Liver (tissue), 9 donors: ENCODE data around the gene ACTN4. TPM values are rescaled to one million over a fixed set of nuclear protein-coding genes. Genes with fewer than 3 reads are reported as not detected.

Experiments
- DNase-seq: peaks from one replicate; pipeline ENCODE4 v3.0.0-alpha.2; 2017; ENCODE audit warnings: low spot score
- H3K27ac ChIP-seq, 2 donors: one replicate each; pipeline ENCODE4 v1.7.0; 2013; ENCODE audit warnings: inconsistent platforms in 2 of 2, low read length in 2 of 2, control low read depth in 1 of 2, low read depth in 1 of 2, mild to moderate bottlenecking in 1 of 2
- H3K27me3 ChIP-seq, 4 donors: one replicate each; pipeline versions ENCODE4 v1.6.1 to v1.7.0; 2013; ENCODE audit warnings: low read length in 3 of 4, inconsistent platforms in 1 of 4, mild to moderate bottlenecking in 1 of 4, moderate library complexity in 1 of 4; ENCODE audit not compliant: control insufficient read depth in 4 of 4, insufficient read depth in 4 of 4
- H3K36me3 ChIP-seq, 4 donors: one replicate each; pipeline versions ENCODE4 v1.6.1 to v1.7.0; 2013; ENCODE audit warnings: low read length in 3 of 4, mild to moderate bottlenecking in 3 of 4, low read depth in 1 of 4, moderate library complexity in 1 of 4; ENCODE audit not compliant: control insufficient read depth in 4 of 4, insufficient read depth in 3 of 4
- H3K4me1 ChIP-seq, 4 donors: one replicate each; pipeline versions ENCODE4 v1.6.1 to v1.7.0; 2013; ENCODE audit warnings: low read length in 3 of 4, mild to moderate bottlenecking in 3 of 4, moderate library complexity in 1 of 4; ENCODE audit not compliant: control insufficient read depth in 4 of 4, insufficient read depth in 4 of 4
- H3K4me3 ChIP-seq, 3 donors: one replicate each; pipeline versions ENCODE4 v1.6.1 to v1.7.0; 2013; ENCODE audit warnings: low read length in 3 of 3, control low read depth in 1 of 3, low read depth in 1 of 3, mild to moderate bottlenecking in 1 of 3
- H3K9ac ChIP-seq, 2 donors: one replicate each; pipeline ENCODE4 v1.7.0; 2013; ENCODE audit warnings: low read length in 2 of 2, mild to moderate bottlenecking in 2 of 2, moderate library complexity in 2 of 2, control low read depth in 1 of 2, low read depth in 1 of 2
- H3K9me3 ChIP-seq, 4 donors: one replicate each; pipeline versions ENCODE4 v1.6.1 to v1.7.0; 2013; ENCODE audit warnings: low read length in 3 of 4; ENCODE audit not compliant: control insufficient read depth in 4 of 4
- ATF3 ChIP-seq: IDR thresholded peaks from 2 replicates; pipeline ENCODE4 v1.6.1; 2016; ENCODE audit warnings: antibody characterized with exemption
- CTCF ChIP-seq: fragments of 150-350 bp; IDR thresholded peaks from 2 replicates; pipeline ENCODE4 v1.5.1; 2017; ENCODE audit warnings: improper control_type of control experiment, low read depth, low read length; ENCODE audit not compliant: missing input control
- EGR1 ChIP-seq, 2 donors: IDR thresholded peaks; 2 replicates each; pipeline ENCODE4 v1.6.1; 2016 to 2018; ENCODE audit warnings: antibody characterized with exemption in 2 of 2, low read depth in 2 of 2
- FOXA1 ChIP-seq: IDR thresholded peaks from 2 replicates; pipeline ENCODE4 v1.6.1; 2016; ENCODE audit warnings: antibody characterized with exemption
- FOXA2 ChIP-seq: IDR thresholded peaks from 2 replicates; pipeline ENCODE4 v1.6.1; 2016; ENCODE audit warnings: antibody characterized with exemption
- GABPA ChIP-seq, 2 donors: IDR thresholded peaks in 1 of 2; conservative IDR thresholded peaks in 1 of 2; 2 replicates each; pipeline ENCODE4 v1.6.1; 2016; ENCODE audit warnings: antibody characterized with exemption in 2 of 2, mild to moderate bottlenecking in 1 of 2, moderate library complexity in 1 of 2
- HNF4A ChIP-seq, 2 donors: conservative IDR thresholded peaks; 2 replicates each; pipeline ENCODE4 v1.6.1; 2016; ENCODE audit warnings: antibody characterized with exemption in 2 of 2, mild to moderate bottlenecking in 2 of 2
- HNF4G ChIP-seq: IDR thresholded peaks from 2 replicates; pipeline ENCODE4 v1.6.1; 2016; ENCODE audit warnings: antibody characterized with exemption
- JUND ChIP-seq, 2 donors: IDR thresholded peaks; 2 replicates each; pipeline ENCODE4 v1.6.1; 2016; ENCODE audit warnings: antibody characterized with exemption in 2 of 2
- MAX ChIP-seq: IDR thresholded peaks from 2 replicates; pipeline ENCODE4 v1.6.1; 2016; ENCODE audit warnings: antibody characterized with exemption
- NR2F2 ChIP-seq: IDR thresholded peaks from 2 replicates; pipeline ENCODE4 v1.6.1; 2016; ENCODE audit warnings: antibody characterized with exemption
- RAD21 ChIP-seq, 2 donors: IDR thresholded peaks; 2 replicates each; pipeline ENCODE4 v1.6.1; 2016; ENCODE audit warnings: antibody characterized with exemption in 2 of 2, mild to moderate bottlenecking in 2 of 2
- REST ChIP-seq: IDR thresholded peaks from 2 replicates; pipeline ENCODE4 v1.6.1; 2016; ENCODE audit warnings: antibody characterized with exemption, mild to moderate bottlenecking
- RXRA ChIP-seq, 2 donors: IDR thresholded peaks; 2 replicates each; pipeline ENCODE4 v1.6.1; 2017 to 2018; ENCODE audit warnings: antibody characterized with exemption in 2 of 2, mild to moderate bottlenecking in 1 of 2
- SP1 ChIP-seq: IDR thresholded peaks from 2 replicates; pipeline ENCODE4 v1.6.1; 2018; ENCODE audit warnings: antibody characterized with exemption, mild to moderate bottlenecking
- TAF1 ChIP-seq: conservative IDR thresholded peaks from 2 replicates; pipeline ENCODE4 v1.6.1; 2016; ENCODE audit warnings: antibody characterized with exemption, mild to moderate bottlenecking
- YY1 ChIP-seq: IDR thresholded peaks from 2 replicates; pipeline ENCODE4 v1.6.1; 2016; ENCODE audit warnings: antibody characterized with exemption, mild to moderate bottlenecking
- ZBTB33 ChIP-seq: IDR thresholded peaks from 2 replicates; pipeline ENCODE4 v1.6.1; 2016; ENCODE audit warnings: antibody characterized with exemption
- WGBS: extraction: QIAGEN DNeasy Blood & Tissue Kit; methylation state at CpG from one replicate; pipeline ENCODE4 v1.1.7; 2013; 5-methylcytosine and 5-hydroxymethylcytosine counted together
- polyA plus RNA-seq, 2 donors: library from polyadenylated mRNA; stranded (reverse) in 1 of 2; unstranded in 1 of 2; fragments of 200-250 nt in 1 of 2; fragments of >200 nt in 1 of 2; fragmentation: Nextera tagmentation in 1 of 2; extraction: Ambion mirVana in 1 of 2; gene quantifications; one replicate each; pipeline versions ENCODE4 v1.2.1 to v1.2.3, GENCODE V29; 2013 to 2015
- total RNA-seq, 2 donors: library from RNA; depleted of rRNA; stranded (reverse); fragments of >200 nt; gene quantifications; one replicate each; pipeline ENCODE4 v1.2.3, GENCODE V29; 2014
- donor health status: healthy.
- donor health status: healthy.
- donor health status: healthy.
- donor health status: healthy.
- donor health status: healthy.

The ACTN4 gene
- total and polyA plus RNA-seq, 4 donors = 35.4 to 164 (median 98.7) TPM

GRCh38 chr19:38714354-38714778, 66.9 kb downstream of the ACTN4 start:
- DNase-seq = peak; percentile 68
- 40% methylated on average over 14 of the region's 14 CpGs for WGBS
- Histone ChIP-seq H3K27me3 (no peaks in the 10 kb centered on the region), H3K27ac (peak overlapping the region; percentile 80 to 83), H3K4me3 (no peak overlapping the region), H3K4me1 (peaks cover 21 to 56% (median 50%) of the 10 kb centered on the region in 4 donors), H3K9me3 (no peaks in the 10 kb centered on the region), H3K36me3 (peaks cover 5 to 47% (median 25%) of the 10 kb centered on the region in 4 donors), H3K9ac (no peak overlapping the region)
- TF ChIP-seq REST (no peak), MAX (no peak), GABPA (IDR thresholded peaks at IDR 0.05 in 1 of 2, conservative IDR thresholded peaks at IDR 0.05 in 1 of 2) (no peak), ZBTB33 (no peak), SP1 (peak; percentile 81), TAF1 (no peak), RAD21 (IDR thresholded peaks at IDR 0.05) (peak; percentile 61 to 64), EGR1 (IDR thresholded peaks at IDR 0.05; ENCODE audit: low read depth in 2 of 2) (no peak), JUND (IDR thresholded peaks at IDR 0.05) (no peak), HNF4A (conservative IDR thresholded peaks at IDR 0.05) (peak; percentile 57 to 79), YY1 (peak; percentile 61), HNF4G (no peak), FOXA1 (peak; percentile 46), FOXA2 (peak; percentile 78), NR2F2 (peak; percentile 77), ATF3 (no peak), RXRA (IDR thresholded peaks at IDR 0.05) (peak; percentile 96 to 97), CTCF (no peak)
